Measurements from ENCODE around the gene CD59. TPM values are rescaled to one million over a fixed set of nuclear protein-coding genes. Genes with fewer than 3 reads are reported as not detected.

The CD59 gene
- total and polyA plus RNA-seq, 10 of the 15 experiments (the other 5 are each of a cell fraction or from before 2014, with no cell fraction given): 55.5 to 256 (median 181) TPM

DNA sequence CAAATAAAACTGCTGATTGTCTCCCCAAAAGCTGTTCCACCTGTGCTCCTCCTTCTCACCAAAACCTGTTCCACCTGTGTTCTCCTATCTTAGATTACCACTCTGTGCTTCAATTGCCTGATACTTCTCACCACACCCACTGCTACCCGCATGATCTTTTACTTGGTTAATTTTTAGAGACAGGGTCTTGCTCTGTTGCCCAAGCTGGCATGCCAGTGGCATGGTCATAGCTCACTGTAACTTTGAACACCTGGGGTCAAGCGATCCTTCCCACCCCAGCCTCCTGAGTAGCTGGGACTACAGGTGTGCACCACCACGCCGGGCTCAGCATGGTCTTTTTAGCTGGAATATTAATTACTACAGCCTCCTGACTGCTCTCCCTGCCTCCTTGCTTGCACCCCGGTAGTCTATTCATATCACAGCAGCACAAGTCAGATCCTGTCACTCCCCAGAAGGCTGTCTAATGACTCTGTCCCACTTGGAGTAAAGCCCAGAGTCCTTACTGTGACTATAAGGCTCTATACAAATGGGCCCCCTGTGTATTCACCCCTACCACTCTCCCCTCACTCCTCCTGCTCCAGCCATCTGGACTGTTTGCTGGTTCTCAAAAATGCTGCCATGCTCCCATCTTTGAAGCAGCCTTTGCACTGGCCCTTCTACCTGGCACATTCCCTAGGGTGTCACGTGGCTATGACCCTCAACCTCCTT lies 39.1 kb downstream of the CD59 start:
- Histone ChIP-seq H3K36me3 (ENCODE audit: control insufficient read depth in 2 of 2, insufficient read depth in 2 of 2, low read length in 1 of 2) (no peaks in the 10 kb centered on the region), H3K9ac (ENCODE audit: control insufficient read depth, insufficient read depth, low read length) (no peak overlapping the region), H3K9me3 (replicated peaks; ENCODE audit: control insufficient read depth, insufficient read depth, low read length) (no peaks in the 10 kb centered on the region), H3K4me2 (ENCODE audit: control insufficient read depth, insufficient read depth) (no peak overlapping the region), H2AFZ (ENCODE audit: control insufficient read depth, low read depth, low read length) (no peak overlapping the region), H3K4me1 (ENCODE audit: control insufficient read depth, insufficient read depth, low read length) (peaks cover 12% of the 10 kb centered on the region), H3K27me3 (replicated peaks in 1 of 2; ENCODE audit: control insufficient read depth in 2 of 2, insufficient read depth in 2 of 2, low read length in 1 of 2) (no peaks in the 10 kb centered on the region), H3K27ac (ENCODE audit: control insufficient read depth, insufficient read depth) (no peak overlapping the region), H3K4me3 (no peak overlapping the region), H3K79me2 (ENCODE audit: control insufficient read depth, insufficient read depth, low read length) (no peaks in the 10 kb centered on the region), H4K20me1 (ENCODE audit: control insufficient read depth, insufficient read depth) (no peaks in the 10 kb centered on the region)
- intact Hi-C loops (cut with micrococcal nuclease; ENCODE audit: unreplicated experiment) (no loop called here), in situ Hi-C loops (cut with MboI) (no loop called here)
- CTCF ChIA-PET: interaction anchor here (0.9 to 3.2 kb wide), 3 partner anchors 8 to 45 kb away, joined by 3 to 15 read pairs (median 4); no protein-coding TSS in a partner anchor
- 44% methylated on average over 6 of the region's 6 CpGs for WGBS (ENCODE audit: insufficient coverage, insufficient replicate concordance, low lambda C conversion rate, missing lambda C conversion rate)
- RAD21 ChIA-PET (ENCODE audit: unreplicated experiment): no interaction called here
- POLR2A ChIA-PET: interaction anchor here (0.5 kb wide), 1 partner anchor 14 kb away, joined by 4 read pairs; no protein-coding TSS in a partner anchor
- DNase-seq (ENCODE audit: low read depth, low spot score) (no peak), FAIRE-seq (no peak), ATAC-seq (no peak)
- SMC1A ChIA-PET (ENCODE audit: uncharacterized antibody, unreplicated experiment): interaction anchor here (1.0 kb wide), 1 partner anchor 335 kb away, joined by 3 read pairs; no protein-coding TSS in a partner anchor
- no TSS peak for BruUV-seq (replicated peaks)
- TF ChIP-seq TAF1 (IDR thresholded peaks at IDR 0.05; ENCODE audit: borderline replicate concordance, low read depth, low read length) (no peak), RCOR1 (conservative IDR thresholded peaks at IDR 0.05; ENCODE audit: low read depth, low read length) (no peak), BHLHE40 (IDR thresholded peaks at IDR 0.05; ENCODE audit: borderline replicate concordance in 1 of 2, low read depth in 2 of 2, low read length in 1 of 2) (no peak), EGR1 (IDR thresholded peaks at IDR 0.05; ENCODE audit: borderline replicate concordance in 1 of 2, low read depth in 2 of 2, low read length in 2 of 2) (no peak)
- TF ChIP-seq, protein P1, sequence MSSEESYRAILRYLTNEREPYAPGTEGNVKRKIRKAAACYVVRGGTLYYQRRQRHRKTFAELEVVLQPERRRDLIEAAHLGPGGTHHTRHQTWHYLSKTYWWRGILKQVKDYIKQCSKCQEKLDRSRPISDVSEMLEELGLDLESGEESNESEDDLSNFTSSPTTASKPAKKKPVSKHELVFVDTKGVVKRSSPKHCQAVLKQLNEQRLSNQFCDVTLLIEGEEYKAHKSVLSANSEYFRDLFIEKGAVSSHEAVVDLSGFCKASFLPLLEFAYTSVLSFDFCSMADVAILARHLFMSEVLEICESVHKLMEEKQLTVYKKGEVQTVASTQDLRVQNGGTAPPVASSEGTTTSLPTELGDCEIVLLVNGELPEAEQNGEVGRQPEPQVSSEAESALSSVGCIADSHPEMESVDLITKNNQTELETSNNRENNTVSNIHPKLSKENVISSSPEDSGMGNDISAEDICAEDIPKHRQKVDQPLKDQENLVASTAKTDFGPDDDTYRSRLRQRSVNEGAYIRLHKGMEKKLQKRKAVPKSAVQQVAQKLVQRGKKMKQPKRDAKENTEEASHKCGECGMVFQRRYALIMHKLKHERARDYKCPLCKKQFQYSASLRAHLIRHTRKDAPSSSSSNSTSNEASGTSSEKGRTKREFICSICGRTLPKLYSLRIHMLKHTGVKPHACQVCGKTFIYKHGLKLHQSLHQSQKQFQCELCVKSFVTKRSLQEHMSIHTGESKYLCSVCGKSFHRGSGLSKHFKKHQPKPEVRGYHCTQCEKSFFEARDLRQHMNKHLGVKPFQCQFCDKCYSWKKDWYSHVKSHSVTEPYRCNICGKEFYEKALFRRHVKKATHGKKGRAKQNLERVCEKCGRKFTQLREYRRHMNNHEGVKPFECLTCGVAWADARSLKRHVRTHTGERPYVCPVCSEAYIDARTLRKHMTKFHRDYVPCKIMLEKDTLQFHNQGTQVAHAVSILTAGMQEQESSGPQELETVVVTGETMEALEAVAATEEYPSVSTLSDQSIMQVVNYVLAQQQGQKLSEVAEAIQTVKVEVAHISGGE (CRISPR knock-in tag; IDR thresholded peaks at IDR 0.05): no peak
